Measurements from ENCODE around the gene EIF3D. TPM values are rescaled to one million over a fixed set of nuclear protein-coding genes. Genes with fewer than 3 reads are reported as not detected.

The EIF3D gene
- total RNA-seq, 1 experiment from 2014 or later, result 351 TPM

Other genes with a start within 250 kb of the EIF3D start
- 510 and 668 TPM in 2 replicates for gene MYH9, start 141.2 kb downstream of the EIF3D start, total RNA-seq (2014; rRNA removed; shearing (Covaris generic))
- gene TXN2, start 47.5 kb downstream of the EIF3D start, total RNA-seq (2014; rRNA removed; shearing (Covaris generic)), result 18.8 and 27.4 TPM in 2 replicates
- gene FOXRED2, start 22.1 kb downstream of the EIF3D start, total RNA-seq (2014; rRNA removed; shearing (Covaris generic)), result 0.88 and 6.3 TPM in 2 replicates
- not detected in 2 replicates for gene CACNG2, start 174.6 kb upstream of the EIF3D start, total RNA-seq (2014; rRNA removed; shearing (Covaris generic))
- 22.6 and 33.4 TPM in 2 replicates for gene IFT27, start 247.0 kb upstream of the EIF3D start, total RNA-seq (2014; rRNA removed; shearing (Covaris generic))